C4-2B (cell line): ENCODE measurements around the gene MYO1C.

ENCODE experiments used
- ZFX ChIP-seq: fragments of 450-650 bp; IDR thresholded peaks from 2 replicates; pipeline ENCODE4 v1.6.1; 2017
- TF ChIP-seq, protein P1 (sequence below): fragments of 450-650 bp; conservative IDR thresholded peaks from 2 replicates; pipeline ENCODE4 v1.5.1; 2017; ENCODE audit warnings: mild to moderate bottlenecking

DNA sequence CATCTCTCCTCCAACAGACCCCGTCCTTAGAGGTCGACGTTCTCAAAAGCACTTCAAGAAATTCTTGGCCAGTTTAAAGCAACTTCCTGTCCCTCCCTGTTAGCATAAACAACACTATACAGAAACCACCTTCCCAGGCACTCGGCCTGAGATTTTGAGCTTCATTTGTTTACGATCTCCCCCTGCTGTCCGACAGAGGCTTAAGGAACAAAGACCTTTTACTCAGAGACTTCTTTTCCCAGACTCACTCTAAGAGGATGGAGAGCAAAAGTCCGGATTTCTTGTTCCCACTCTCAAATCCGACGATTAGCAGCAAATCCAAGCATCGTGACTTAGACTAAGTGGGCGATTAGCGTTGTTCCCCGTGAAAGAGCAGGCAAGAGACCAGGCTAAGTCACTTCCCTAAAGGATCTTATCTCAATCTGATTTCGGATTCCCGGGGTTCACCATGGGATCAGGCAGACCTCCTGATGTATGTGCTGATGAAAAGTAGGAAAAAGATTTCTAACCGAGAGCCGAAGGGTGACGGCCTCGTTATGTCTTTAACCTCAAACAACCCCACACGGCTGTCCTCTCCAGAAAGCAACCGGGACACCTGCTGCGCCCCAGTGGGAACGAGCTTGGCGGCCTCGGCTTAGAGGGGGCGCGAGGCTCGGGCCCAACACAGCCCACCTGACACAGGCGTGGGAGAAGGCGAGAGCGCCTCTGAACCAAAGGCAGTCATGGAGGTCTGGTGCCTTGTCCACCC lies 23.3 kb upstream of the MYO1C start:
- TF ChIP-seq, protein P1, sequence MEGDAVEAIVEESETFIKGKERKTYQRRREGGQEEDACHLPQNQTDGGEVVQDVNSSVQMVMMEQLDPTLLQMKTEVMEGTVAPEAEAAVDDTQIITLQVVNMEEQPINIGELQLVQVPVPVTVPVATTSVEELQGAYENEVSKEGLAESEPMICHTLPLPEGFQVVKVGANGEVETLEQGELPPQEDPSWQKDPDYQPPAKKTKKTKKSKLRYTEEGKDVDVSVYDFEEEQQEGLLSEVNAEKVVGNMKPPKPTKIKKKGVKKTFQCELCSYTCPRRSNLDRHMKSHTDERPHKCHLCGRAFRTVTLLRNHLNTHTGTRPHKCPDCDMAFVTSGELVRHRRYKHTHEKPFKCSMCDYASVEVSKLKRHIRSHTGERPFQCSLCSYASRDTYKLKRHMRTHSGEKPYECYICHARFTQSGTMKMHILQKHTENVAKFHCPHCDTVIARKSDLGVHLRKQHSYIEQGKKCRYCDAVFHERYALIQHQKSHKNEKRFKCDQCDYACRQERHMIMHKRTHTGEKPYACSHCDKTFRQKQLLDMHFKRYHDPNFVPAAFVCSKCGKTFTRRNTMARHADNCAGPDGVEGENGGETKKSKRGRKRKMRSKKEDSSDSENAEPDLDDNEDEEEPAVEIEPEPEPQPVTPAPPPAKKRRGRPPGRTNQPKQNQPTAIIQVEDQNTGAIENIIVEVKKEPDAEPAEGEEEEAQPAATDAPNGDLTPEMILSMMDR, result no peak; the same call in 1 of the 2 replicates
- TF ChIP-seq ZFX, result no peak
